KG1 (cell line): ENCODE results near the gene ABCA5.
"Not testable (repeated sequence)": the region's sequence is repeated elsewhere in the genome, so short reads cannot be mapped to it uniquely, and the experiment has no call there.

Source experiments
- DNase-seq: peaks from one replicate; lab custom pipeline; 2025; lab: John Stamatoyannopoulos, UW

ABCA5 gene

DNA sequence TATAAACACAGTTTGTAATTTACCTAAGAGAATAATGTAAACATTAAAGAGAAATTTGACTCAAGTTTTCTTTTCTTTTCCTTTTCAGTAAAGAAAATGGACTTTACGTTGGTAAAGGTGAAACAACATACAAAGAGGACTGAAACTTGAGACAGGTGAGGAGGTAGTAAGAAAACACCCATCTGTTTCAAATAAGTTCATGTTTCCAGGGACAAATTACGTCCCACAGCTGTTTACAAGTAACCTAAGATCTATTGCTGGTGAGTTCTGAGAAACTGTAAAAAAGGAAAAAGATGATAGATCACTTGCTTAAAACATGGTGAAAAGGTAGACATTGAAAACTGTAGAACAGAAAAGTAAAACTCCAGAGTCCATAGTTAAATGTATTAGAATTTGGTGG is 4.8 kb upstream of the ABCA5 start:
- no peak for DNase-seq

GRCh38 chr17:69326377-69327059 is 415 bp downstream of the ABCA5 start:
- DNase-seq: no peak

- DNase-seq: no peak
Measured at GRCh38 chr17:69325518-69326376, 1.2 kb downstream of the ABCA5 start.

GRCh38 chr17:69323806-69324205 is 3.1 kb downstream of the ABCA5 start:
- DNase-seq: no peak

GRCh38 chr17:69320908-69321238 is 6.1 kb downstream of the ABCA5 start:
- no peak for DNase-seq

GRCh38 chr17:69320210-69320907 is 6.6 kb downstream of the ABCA5 start:
- DNase-seq: no peak

DNA sequence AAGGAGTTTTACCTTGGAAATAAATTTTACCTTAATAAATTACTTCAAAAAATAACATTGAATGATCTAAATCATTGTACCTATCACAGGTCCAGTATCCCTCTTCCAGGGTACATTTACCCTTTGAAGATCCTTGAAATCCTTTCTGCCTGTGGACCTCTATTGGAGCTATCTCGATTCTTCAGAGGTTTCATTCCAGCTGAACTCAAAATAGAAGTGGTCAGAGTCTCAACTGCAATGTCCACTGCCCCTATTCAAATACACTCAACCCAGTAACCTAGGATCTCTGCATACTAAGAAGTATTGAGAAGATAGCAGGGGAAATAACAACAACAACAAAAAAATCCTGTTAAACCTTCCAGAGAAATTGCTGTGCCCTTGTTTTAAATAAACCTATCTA is 9.3 kb downstream of the ABCA5 start:
- DNase-seq: no peak

DNA sequence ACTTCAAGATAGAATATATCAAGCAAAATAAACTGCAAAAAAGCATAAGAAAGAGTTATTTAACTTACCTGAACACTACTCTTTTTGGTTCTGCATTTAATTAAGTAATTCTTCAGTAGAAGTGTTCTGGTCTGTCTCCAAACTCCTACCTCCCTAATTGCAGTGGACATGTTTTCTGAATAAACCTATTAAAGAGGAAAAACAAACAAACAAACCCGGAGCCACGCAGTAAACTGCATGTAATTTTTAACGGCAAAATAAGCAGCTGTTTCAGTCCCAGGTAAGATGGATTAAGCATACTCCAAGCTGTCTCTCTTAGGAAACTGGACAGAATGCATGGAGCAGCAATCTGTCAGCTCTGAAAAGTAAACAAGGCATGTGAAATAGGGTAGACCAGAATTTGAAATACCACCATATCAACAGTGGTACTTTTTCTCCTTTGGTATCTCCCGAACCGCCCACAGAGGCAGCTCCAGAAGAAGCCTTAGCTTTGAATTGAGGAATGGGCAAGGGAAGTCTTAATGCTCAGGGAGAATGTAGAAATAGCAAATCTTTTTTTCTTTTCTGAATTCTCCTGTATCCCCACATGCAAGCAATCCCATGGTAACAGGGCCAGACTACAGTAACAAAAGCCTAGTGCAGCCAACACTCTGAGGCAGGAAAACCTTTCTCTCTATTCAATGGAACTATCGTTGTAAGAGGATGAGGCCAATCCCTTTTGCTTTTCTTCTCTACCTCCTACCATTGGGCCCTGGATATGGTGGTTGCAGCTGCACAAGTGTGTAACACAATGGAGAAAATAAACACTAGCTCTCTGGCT is 12.5 kb downstream of the ABCA5 start:
- no peak for DNase-seq

GRCh38 chr17:69305177-69305576 is 21.8 kb downstream of the ABCA5 start:
- no peak for DNase-seq

- DNase-seq: no peak
Measured at GRCh38 chr17:69302682-69303081, 24.3 kb downstream of the ABCA5 start.

DNA sequence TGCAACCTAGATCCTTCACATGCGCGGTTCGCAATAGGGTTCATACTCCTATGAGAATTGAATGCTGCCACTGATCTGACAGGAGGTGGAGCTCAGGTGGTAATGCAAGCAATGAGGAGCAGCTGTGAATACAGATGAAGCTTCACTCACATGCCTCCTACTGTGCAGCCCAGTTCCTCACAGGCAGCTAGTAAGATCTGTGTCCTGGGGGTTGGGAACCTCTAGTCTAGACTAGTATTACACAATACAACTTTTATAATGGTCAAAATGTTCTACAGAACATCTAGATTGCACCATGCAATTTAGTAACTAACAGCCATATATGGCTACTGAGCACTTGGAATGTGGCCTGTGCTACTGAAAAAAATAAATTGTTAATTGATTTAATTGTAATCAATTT is 26.7 kb downstream of the ABCA5 start:
- DNase-seq: no peak

- DNase-seq: not testable (repeated sequence)
Measured at GRCh38 chr17:69298120-69298722, 28.7 kb downstream of the ABCA5 start.

DNA sequence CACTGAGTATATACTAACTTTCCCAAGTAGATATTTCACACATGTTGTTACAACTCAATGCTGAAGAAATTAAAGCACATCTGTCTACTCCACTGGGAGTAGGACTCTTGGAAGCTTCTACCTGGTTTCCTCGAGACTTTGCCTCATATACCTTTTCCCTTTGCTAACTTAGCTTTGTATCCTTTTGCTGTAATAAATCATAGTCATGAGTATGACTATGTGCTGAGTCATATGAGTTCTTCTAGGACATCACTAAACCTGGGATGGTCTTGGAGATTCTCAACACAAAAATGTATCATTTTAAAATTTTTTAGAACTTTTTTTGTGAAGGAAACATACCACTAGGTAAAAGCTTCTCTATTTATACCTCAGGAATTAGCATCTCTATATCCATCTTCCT is 39.8 kb downstream of the ABCA5 start:
- DNase-seq: no peak

- DNase-seq: no peak
Measured at GRCh38 chr17:69286257-69286656, 40.7 kb downstream of the ABCA5 start.

DNA sequence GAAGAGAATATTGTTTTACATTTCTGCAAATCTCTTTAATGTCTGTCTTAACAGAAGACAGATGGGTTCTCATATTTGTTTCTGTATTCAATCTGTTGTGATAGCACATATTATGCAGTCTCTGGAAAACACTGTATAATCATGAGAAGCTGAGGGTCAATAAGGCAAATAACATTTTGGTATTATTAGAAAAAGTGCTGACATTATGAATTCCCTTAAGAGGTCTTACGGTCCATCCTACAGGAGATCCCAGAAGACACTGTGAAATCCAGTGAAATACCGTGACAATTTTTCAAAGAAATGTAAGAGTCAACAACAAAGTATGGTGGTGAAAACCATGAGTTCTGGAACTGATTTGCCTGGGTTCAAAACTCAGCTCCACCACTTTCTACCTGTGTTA is 42.3 kb downstream of the ABCA5 start:
- DNase-seq: no peak

DNA sequence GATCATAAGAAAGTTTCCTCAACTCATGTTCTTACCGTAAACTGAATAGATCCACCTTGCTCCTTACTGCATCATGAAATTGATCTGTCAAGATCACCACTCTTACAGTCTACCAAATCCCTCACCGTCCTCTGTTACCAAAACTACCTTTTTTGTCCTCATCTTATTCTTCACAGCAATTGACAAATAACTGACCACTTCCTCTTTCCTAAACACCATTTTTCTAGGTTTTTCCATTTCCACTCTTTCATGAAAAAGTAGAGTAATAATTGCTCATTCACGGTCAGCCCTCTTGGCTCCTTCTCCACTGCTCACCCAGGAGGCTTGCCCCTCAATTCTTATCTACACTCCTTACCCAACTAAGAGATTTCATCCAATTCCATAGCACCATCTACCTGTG is 44.9 kb downstream of the ABCA5 start:
- DNase-seq: no peak

- DNase-seq: not testable (repeated sequence)
Measured at GRCh38 chr17:69276279-69276678, 50.7 kb downstream of the ABCA5 start.

DNA sequence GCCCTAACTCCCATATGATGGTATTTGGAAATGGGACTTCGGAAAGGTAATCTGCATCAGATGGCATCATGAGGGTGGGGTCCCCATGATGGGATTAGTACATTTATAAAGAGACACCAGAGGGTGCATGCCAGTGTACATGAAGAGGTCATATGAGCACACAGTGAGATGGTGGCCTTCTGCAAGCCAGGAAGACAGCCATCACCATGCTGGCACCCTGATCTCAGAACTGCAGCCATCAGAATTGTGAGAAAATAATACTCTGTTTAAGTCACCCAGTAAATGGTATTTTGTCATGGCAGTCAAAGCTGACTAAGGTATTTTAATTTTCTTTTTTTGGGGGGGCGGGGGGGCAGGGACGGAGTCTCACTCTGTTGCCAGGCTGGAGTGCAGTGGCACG is 51.2 kb downstream of the ABCA5 start:
- no peak for DNase-seq

- no peak for DNase-seq
Measured at GRCh38 chr17:69271023-69271422, 55.9 kb downstream of the ABCA5 start.

GRCh38 chr17:69269131-69269998 is 57.6 kb downstream of the ABCA5 start:
- no peak for DNase-seq

- no peak for DNase-seq
Measured at GRCh38 chr17:69268543-69269014, 58.4 kb downstream of the ABCA5 start.
